ENCODE results near the gene SUFU. TPM values are rescaled to one million over a fixed set of nuclear protein-coding genes. Genes with fewer than 3 reads are reported as not detected.

SUFU gene
- total and polyA plus RNA-seq, 2 of the 13 experiments (the other 11 are each of a cell fraction or from before 2014, with no cell fraction given): 2.9 to 5.5 TPM

- TF ChIP-seq HOXA9 (CRISPR knock-in tag; IDR thresholded peaks at IDR 0.05; ENCODE audit: borderline replicate concordance) (no peak), FUBP1 (CRISPR knock-in tag; IDR thresholded peaks at IDR 0.05; ENCODE audit: borderline replicate concordance) (no peak), PITX1 (CRISPR knock-in tag; IDR thresholded peaks at IDR 0.05) (no peak), IKZF4 (CRISPR knock-in tag; IDR thresholded peaks at IDR 0.05; ENCODE audit: borderline replicate concordance, low read depth, not compliant biosample characterization) (no peak), ASH2L (IDR thresholded peaks at IDR 0.05; ENCODE audit: insufficient read length, low read depth, low read length) (peak; percentile 40), ZNF276 (CRISPR knock-in tag; IDR thresholded peaks at IDR 0.05; ENCODE audit: low read depth) (0 out of 2 replicates have a peak, but pooled peaks have one; percentile 66), KLF12 (CRISPR knock-in tag; IDR thresholded peaks at IDR 0.05; ENCODE audit: borderline replicate concordance) (peak; percentile 43; the same call in 1 of the 2 replicates), GMEB2 (CRISPR knock-in tag; IDR thresholded peaks at IDR 0.05; ENCODE audit: low read depth) (0 out of 2 replicates have a peak, but pooled peaks have one; percentile 30), ZNF878 (CRISPR knock-in tag; IDR thresholded peaks at IDR 0.05) (0 out of 2 replicates have a peak, but pooled peaks have one; percentile 31), MEIS2 (CRISPR knock-in tag; IDR thresholded peaks at IDR 0.05) (no peak), TGIF2 (CRISPR knock-in tag; IDR thresholded peaks at IDR 0.05) (peak; percentile 23; the same call in 1 of the 2 replicates), ARID5B (CRISPR knock-in tag; IDR thresholded peaks at IDR 0.05) (peak; percentile 42; the same call in 1 of the 2 replicates), MTF1 (CRISPR knock-in tag; IDR thresholded peaks at IDR 0.05) (no peak), ESRRA (CRISPR knock-in tag; IDR thresholded peaks at IDR 0.05; ENCODE audit: low read depth) (no peak), THAP8 (CRISPR knock-in tag; IDR thresholded peaks at IDR 0.05; ENCODE audit: borderline replicate concordance) (no peak; the same call in 1 of the 2 replicates), ELF1 (CRISPR knock-in tag; IDR thresholded peaks at IDR 0.05) (peak; percentile 85), HOXA7 (CRISPR knock-in tag; IDR thresholded peaks at IDR 0.05) (no peak)
Measured at GRCh38 chr10:102641880-102642735, 138.3 kb downstream of the SUFU start (continued).

Measured in HepG2 (cell line).